Measurements from ENCODE around the gene MAGI2.

- no peak for TF ChIP-seq POLR2A (IDR thresholded peaks at IDR 0.05)
- TF ChIP-seq, protein P1, sequence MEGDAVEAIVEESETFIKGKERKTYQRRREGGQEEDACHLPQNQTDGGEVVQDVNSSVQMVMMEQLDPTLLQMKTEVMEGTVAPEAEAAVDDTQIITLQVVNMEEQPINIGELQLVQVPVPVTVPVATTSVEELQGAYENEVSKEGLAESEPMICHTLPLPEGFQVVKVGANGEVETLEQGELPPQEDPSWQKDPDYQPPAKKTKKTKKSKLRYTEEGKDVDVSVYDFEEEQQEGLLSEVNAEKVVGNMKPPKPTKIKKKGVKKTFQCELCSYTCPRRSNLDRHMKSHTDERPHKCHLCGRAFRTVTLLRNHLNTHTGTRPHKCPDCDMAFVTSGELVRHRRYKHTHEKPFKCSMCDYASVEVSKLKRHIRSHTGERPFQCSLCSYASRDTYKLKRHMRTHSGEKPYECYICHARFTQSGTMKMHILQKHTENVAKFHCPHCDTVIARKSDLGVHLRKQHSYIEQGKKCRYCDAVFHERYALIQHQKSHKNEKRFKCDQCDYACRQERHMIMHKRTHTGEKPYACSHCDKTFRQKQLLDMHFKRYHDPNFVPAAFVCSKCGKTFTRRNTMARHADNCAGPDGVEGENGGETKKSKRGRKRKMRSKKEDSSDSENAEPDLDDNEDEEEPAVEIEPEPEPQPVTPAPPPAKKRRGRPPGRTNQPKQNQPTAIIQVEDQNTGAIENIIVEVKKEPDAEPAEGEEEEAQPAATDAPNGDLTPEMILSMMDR (IDR thresholded peaks at IDR 0.05): no peak
Observed at GRCh38 chr7:79406371-79406770, 47.1 kb downstream of the MAGI2 start.

Measured in body of pancreas (tissue), 4 donors.